GM21717 (cell line): ENCODE data around the gene ALCAM.

ENCODE experiments used
- ATAC-seq: cut with Tn5 transposase; IDR thresholded peaks from one replicate; pipeline ENCODE4 v1.9.1; 2021; ENCODE audit warnings: mild to moderate bottlenecking, moderate library complexity; ENCODE audit not compliant: unreplicated experiment

The ALCAM gene

DNA sequence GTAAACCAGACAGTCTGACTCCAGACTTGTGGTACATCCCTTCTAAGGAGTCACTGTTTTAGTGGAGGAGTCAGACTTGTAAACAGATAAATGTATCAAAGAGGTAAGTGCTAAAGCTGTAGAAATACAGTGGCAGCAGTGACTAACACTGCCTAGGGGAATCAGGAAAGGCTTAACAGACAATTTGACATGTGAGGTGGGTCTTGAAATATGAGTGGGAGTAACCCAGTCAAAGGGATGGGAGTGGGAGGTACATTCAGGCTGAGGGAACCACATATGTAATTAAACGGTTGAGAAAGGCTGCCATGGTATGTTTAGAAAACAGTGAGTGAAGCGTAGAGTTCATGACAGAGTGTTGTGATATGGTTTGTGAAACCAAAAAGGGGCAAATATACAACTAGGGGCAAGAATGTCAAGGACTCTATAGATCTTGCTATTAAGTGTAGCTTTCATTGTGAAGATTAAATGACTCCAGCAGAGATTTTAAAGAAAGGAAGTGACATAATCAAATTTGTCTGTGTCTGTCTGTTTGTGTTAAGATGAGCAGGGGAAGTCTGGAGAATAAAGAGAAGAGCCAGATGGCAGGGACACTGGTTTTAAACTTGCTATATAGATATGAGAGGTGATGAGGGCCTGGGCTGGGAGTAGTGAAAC, 11.2 kb upstream of the ALCAM start:
- no peak for ATAC-seq

- no peak for ATAC-seq
Observed at GRCh38 chr3:105356396-105356795, 10.3 kb upstream of the ALCAM start.

- ATAC-seq: no peak
Observed at GRCh38 chr3:105356988-105357387, 9.7 kb upstream of the ALCAM start.

DNA sequence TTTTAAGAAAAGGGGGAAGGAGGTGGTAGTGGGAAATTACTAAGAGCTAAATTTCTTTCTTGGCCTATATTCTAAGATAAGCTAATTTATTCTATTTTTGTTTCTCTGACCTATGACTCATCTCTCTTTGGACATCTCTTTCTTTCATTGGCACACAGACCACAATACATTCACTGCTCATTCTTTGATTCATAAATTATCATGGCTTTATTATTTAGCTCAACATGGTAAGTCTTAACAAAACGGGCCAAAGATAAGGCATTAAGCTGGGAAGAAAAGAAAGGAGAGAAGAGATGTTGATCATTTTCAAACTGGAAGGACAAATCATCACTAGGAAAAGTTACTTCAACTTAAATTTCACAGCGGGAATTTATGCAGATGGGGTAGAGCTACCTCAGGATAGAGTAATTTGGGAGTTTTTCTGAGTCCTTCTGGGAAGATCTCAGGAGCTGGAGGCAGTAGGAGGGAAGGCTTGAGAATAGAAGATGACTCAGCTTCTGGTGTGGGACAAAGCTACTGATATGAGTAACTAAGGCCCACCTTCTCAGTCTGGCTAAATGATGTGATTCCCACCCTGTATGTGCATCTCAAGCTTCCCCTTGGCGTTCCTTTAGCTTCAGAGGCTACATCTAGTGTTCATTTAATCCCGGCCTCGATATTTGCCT, 7.5 kb upstream of the ALCAM start:
- peak; percentile 41 for ATAC-seq

- ATAC-seq: no peak
Observed at GRCh38 chr3:105360003-105360402, 6.7 kb upstream of the ALCAM start.

DNA sequence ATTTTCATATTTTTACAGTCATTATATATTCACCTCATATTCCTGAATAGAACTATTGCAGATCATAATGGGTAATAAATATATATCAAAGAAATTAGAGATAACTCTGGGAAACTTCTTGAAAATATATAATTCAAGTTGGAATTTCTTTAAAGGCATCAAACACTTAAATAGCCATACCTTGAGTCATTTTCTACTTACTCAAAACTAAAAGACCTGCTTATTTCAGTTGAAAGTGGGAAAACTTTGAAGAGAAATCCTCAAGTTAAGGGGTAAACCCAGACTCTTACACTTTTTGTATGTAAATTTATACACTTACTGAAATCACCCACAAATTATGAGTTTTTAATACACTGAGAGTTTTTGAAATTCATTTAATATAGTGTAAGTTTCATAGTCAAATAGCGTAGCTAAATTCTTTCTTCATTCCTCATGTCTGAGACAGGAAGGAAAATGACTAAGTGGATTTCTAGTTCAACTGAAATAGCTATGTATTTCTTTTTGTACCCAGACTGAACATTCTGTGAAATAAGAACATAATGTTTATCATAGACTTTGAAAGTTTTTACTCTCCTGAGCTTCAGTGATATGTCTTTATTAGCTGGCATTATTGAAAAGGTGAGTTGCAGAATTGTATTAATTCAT, 4.6 kb upstream of the ALCAM start:
- no peak for ATAC-seq

GRCh38 chr3:105364128-105364527, 2.6 kb upstream of the ALCAM start:
- no peak for ATAC-seq

DNA sequence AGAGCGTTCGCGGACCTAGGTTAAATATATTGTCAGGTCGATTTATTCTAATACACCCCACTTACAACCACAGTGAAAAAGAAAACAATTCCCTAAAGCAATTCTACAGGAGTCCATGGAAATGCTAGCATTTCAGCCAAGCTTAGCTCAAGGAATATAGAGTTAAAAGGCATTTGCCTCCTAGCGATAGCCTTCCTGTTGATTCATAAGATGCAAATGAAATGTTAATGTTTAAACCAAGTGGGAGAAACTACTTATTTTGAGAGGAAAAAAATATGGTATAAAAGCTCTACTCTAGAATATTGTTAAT, 1.7 kb upstream of the ALCAM start:
- ATAC-seq: no peak

- no peak for ATAC-seq
Observed at GRCh38 chr3:105365391-105366325, 1.1 kb upstream of the ALCAM start.

GRCh38 chr3:105367063-105367405, 325 bp downstream of the ALCAM start:
- peak; percentile 10 for ATAC-seq

GRCh38 chr3:105367406-105368213, 901 bp downstream of the ALCAM start:
- peak; percentile 37 for ATAC-seq

DNA sequence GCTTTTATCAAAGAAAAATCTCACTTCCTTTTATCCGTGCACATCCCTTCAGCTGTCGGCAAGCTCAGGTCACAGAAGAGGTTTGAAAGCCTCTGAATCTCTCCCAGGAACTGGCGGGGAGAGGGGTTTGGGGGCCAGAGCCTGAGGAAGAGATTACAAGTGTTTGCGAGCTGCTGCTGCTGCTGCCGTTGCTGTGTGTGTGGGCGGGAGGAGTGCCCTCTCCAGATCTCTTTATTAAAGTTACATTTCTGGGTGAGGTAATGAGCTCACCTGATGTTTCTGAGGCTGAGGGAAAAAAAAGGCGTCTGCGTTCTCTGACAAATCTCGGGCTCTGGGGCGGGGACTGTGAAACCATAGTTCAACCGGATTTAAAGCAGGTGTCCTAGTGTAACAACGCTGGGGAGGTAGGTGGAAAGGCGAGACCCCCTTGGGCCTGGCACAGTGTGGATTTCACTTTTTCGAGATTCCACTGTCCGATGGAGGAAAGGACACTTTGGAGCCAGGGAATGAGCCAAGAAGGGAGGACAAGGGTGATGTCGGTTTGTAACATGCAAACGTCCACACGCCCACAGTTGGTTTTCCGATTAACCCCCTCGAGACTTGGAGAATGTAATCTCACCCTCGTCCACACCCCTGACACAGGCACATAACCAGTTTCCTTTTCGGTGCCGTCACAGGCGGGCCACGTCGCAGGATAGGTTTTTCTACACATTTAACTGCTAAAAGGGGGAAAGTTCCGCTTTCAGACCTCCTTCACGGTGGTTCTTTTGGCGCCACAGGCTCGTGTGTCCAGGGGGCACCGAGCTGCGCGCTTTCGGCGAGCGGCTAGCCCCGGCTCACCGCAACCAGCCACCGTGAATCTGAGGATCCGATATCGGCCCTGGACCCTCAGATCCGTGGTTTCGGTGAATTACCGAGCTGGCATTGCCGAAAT, 2.1 kb downstream of the ALCAM start:
- peak; percentile 31 for ATAC-seq

- ATAC-seq: peak; percentile 10
Observed at GRCh38 chr3:105369500-105370371, 3.0 kb downstream of the ALCAM start.

GRCh38 chr3:105373383-105373782, 6.7 kb downstream of the ALCAM start:
- ATAC-seq: no peak

DNA sequence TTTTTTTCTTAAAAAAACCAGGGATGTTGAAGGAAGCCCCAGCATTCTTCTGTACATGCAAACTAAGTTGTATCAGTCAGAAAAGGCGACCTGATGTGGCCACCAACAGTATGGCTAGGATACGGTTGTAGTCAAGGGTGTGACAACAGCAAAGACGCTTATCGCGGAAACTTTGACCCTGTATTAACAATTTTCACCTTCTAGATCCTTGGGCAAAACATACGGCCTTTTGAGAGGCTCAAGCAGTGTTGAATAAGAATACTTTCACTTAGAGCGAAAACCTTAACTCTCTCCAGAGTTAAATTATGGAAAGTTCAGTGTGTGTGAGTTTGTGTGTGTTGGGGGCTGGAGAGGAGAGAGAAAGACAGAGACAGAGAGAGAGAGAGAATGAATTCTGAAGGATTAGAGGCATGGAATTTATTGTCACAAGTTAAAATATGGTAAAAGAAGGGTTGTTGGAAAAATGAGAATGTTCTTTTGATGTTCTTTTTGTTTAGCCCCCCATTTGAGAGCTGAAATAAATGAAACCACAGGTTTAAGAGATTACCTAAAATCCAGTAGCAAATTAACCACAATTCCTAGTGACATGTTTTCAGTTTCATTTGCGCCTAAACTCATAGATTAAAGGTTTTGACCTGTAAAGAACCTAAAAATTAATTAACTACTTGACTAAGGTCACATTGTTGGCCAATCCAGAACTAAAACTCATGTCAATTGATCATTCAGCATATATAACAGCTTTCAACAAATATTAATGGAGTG, 9.2 kb downstream of the ALCAM start:
- no peak for ATAC-seq

DNA sequence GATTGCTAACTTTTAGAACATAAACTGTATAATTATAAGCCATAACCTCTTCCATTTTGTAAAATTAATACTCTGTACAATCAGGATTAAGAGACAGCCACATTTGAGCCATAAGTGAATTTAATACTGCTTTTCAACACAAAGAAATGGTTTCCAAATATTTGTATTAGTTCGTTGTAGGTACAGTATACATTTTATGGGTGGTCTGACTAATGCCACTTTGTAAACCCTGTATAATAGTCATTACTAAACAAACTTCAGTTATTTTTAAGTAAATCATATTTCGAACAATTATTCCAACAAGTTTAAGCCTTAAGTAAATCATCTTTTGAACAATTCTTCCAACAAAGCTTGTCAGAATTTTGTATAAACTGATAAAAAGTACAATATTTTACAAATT, 11.0 kb downstream of the ALCAM start:
- ATAC-seq: no peak

DNA sequence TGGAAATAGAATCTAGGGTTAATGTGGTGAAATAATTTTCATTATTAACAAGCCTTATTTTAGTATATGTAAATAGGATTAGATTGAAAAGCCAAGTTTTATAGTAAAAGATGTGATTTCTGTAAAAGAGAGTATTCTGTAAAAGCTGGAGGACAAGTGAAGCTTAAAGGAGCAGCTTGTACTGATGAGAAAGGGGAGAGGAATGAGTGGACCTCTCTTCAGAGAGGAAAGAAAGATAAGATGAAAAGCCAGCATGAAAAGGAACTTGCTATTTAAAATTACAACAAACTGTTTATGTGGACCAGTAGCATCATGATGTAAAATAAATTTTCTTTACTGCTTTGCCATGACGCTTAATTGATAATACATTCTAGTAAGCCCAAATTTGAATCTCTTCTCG, 18.5 kb downstream of the ALCAM start:
- no peak for ATAC-seq
